ENCODE data around the gene ADRA2C.

The ADRA2C gene

DNA sequence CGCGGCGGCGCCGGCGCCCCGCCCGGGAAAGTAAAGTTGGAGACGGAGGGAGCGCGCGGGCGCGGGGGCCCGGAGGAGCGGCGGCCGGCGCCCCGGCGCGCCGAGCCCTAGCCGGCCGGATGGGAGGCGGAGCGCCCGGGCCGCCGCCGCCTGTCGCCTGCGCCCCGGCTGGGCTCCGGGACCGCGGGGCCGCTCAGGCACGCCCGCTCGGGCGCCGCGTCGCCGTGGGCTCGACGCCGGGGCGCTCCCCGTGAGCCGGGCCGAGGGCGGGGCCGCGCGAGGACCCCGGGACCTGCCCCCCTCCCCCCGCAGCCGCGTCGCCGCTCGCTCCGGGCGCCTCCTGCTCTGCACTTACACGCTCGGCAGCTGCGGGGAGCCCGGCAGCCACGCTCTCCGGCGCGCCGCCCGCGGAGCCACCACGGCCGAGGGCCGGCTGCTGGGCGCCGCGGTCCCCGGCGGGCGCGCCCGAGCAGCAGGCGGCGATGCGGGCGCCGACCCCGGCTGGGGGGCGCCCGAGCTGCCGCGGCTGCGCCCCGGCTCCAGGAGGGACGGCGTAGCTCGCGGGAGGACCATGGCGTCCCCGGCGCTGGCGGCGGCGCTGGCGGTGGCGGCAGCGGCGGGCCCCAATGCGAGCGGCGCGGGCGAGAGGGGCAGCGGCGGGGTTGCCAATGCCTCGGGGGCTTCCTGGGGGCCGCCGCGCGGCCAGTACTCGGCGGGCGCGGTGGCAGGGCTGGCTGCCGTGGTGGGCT, at the start of gene ADRA2C:
Gene ADRA2C, plus strand, starts transcription at position 350 of the 749 bp plus-strand sequence. Its CDS starts 222 bp downstream, at position 572.
- DNase-seq: no peak

DNA sequence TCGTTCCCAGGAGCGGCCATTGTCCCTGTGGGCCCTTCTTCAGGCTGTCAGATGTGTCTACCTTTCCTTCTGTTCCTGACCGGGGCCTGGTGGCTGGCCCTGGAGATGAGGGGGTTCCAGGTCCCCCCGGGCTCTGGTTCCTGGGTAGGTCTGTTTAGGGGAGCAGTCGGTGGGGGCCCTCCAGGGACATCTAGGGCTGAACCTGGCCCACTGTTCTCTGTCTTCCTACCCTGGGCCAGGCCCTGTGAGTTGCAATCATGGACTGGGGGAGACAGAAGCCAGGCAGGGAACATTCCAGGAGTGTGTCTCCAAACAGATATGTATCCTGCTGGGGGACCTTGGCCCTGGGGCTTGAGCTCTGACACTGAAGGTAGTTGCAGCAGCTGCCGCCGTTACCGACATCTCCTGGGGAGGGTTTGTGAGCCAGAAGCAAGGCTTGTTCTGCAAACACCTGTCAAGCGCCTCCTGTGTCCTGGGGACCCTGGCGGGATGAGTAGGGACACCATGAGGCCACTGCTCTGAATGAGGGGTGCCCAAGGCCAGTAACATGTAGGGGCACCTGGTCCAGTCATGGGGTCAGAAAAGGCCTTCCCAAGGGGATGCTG, 49.5 kb upstream of the ADRA2C start:
- DNase-seq: no peak

DNA sequence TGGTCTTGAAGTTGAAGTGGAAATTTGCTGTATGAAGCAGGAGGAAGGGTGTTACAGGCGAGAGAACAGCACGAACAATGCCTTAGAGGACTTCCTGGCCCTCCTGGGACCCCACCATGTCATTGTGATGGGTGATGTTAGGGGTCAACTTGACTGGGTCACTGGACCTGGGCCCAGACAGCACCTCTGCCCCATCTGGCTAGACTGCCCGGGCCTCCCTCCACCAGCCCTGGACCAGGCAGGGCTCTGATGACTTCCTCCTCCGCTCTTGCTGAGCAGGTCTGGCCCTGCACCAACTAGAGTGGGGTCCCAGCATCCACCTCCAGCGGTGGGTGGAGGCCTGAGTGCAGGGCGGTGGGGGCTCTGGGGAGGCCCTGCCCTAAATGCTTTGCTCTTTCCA, 48.9 kb upstream of the ADRA2C start:
- DNase-seq: no peak

DNA sequence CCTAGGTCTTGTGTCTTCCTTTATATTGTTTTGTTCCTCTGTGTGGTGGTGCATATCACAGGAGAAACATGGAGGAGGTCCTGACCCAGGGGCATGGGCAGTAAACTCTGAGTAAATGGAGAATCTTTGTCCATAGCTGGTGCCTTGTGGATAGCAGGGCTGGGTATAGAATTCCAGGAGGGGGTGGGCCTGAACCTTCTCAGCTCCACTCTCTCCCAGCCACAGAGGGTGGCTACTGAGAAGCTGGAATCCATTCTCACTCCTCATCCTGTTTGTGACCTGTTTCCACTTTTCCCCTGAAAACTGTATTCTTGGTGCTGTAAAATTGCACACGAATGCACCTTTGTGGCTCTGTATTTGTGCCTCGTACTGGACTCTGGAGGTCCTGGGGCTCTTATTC, 47.7 kb upstream of the ADRA2C start:
- DNase-seq: no peak

DNA sequence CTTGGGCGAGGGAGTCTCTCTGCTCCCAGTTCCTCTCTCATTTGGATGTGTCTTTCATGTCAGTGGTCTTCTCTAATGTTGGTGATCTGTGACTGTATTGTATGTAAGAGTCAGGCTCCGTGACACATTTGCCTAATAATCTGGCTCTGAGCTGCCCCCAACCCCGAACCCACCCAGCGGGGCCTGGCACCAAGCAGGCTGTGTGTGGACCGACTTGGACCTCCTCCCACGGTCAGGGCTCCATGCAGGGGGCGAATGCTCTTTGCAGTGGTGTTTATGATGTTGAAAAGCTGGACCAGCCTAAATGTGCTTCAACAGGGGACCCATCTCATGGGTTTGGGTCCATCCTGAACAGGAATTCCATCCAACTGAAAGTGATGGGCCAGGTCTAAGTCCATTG, 47.0 kb upstream of the ADRA2C start:
- no peak for DNase-seq

DNA sequence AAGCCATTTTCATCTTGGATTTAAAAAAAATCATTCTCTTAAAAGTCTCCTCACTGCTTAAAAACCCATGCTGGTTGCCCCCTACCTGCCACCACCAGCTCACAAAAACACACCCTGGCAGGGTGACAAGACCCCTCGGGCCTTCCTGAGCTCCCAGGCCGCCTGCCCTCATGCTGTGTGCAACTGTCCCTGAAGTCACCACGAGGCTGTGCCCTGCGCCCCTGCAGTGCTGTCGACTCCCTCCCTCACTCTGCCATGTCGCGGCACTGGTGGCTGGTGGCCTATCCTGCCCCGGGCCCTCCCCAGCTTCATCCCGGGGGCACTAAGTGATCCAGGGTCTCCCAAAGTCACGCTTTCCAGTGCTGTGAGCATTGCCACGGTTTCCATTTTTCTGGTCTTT, 46.3 kb upstream of the ADRA2C start:
- no peak for DNase-seq

DNA sequence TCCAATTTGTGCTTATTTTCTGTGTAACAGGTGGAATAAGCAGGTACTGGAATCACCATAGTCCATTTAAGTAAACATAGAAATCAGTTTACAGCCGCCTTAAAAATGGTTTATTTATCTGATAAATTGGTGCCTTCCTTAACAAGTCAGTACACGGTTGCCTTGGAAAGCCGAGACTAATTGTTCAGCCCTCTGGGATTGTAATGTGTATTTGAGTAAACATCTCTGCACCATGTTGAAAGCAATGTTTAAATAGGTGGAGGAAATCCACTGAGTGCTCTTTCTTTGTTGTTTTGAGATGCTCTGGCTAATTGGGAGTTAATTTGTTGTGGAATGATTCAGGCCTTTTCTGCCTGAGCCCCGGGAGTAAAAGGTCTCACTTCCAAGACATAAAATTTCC, 45.7 kb upstream of the ADRA2C start:
- DNase-seq: no peak

DNA sequence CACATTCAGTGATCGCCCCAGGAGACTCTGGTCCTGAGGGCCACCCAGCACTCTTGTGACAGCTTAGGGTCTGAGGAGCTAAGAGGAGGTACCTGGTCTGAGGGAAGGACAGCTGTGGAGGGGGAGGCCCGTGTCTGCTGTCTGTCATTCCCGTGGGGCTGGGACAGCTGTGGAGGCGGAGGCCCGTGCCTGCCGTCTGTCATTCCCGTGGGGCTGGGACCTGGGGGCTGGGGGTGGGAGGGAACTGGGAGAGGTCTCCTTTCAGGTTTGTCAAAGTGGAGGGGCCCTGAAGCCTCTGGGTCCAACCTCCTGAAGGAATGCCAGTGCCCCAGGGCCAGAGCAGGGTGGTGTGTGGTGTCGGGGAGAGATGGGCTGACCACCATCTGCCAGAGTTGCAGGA, 45.0 kb upstream of the ADRA2C start:
- DNase-seq: no peak

DNA sequence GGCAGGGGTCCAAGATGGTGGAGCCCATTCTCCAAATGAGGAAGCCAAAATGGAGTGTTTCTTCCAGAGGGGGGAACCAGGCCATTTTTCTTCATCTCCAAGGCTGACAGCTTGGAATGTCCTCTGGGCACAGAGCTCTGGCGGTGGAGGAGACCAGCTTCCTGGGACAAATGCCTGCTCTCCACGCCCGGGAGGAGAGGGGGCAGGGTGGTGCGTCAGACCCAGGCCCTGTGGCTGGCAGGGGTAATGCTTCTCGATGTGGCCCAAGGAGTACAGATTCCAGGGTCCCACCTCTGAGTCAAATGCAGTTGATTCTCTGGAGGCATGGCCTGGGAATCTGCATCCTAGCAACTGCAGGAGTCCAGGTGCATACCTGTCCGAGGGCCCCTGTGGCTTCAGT, 44.6 kb upstream of the ADRA2C start:
- DNase-seq: no peak

DNA sequence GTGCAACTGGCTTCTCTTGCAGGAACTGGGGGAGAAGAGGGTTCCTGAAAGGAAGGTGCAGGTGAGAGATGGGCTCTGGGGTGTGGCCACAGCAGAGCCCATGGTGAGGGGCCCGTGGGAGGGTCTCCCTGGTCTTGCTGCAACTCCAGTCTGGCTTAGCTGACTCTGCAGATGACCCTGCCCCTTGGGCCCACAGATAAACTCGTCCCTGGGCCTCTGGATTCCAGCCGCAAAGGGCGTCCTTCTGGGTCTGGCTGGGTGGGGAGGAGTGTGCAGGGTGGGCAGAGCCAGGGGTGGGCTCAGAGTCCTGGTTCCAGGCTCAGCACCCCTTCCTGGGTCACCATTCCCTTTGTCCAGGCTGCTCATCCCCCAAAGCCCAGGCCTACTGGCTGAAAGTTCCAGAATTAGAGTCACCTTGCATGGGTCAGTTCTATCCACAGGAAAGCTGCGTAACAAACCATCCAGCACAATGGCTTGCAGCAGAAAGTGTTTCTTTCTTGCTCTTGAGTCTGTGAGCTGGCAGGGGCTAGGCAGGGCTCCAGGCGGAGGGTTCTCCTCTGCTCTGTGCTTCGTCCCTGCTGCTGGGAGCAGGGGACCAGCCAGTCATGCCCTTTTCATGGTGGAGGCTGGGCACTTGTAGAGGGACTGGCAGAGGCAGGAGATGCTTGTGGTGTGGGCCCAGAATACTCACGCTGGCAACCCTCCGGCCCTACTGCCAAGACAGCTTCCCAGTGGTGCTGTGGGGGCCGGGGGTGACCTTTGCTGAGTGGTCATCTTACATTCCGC, 43.5 kb upstream of the ADRA2C start:
- DNase-seq: no peak

DNA sequence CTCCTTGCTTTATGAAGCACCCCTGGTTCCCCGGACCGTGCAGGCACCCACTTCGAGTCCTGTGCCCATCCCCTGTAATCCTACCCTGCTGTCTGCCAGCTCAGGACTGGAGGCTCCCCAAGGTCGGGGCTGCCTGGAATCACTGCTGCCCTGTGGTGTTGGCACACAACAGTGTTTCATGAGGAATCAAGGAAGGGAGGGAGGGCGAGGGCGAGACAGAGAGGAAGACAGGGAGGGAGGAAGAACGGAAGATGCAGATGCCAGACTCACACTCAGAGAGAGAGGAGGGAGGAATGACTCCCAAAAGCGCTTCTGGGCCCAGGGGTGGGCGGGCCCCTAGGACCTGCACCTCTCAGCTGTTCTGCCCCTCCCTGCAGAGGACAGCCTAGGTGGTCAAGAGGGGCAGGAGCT, 42.9 kb upstream of the ADRA2C start:
- DNase-seq: no peak

DNA sequence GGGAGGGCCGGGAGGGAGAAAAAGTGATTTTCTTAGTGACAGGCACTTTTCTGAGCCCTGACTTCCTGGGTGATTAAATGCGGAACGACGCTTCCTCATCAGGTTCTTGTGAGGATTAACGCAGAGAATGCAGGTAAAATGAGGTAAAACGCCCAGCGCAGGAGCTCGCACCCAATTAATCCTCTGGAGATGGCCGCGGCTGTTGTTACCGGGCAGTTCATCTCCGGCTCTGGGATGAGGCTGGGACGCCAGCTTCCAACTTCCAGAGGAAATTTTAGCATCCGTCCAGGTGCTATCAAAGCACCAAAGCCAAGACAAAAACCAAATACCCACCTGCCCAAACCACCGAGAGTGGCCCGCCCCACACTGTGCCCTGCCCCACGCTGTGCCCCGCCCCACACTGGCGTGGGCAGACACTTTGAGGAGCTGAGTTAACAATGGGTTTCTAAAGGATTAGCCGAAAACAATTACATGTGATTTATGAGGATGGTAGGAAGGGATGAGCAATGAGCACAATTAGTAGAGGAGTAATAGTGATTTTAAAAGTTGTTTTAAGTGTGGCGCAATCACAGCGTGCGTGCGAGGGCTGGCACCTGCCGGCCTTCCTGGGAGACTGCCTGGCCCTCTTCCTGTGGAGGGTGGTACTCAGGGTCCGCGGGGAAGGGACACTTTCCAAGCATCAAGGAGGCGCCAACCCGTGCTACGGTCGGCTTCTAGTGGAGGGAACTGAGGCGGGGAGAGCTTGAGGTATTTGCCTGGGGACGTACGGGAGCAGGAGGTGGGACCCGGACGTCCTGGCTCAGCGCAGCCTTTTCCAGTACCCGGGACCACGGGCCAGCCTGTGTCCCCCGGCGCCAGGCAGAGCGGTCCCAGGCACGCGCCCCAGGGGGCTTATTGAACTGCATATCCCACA, 41.6 kb upstream of the ADRA2C start:
- no peak for DNase-seq

DNA sequence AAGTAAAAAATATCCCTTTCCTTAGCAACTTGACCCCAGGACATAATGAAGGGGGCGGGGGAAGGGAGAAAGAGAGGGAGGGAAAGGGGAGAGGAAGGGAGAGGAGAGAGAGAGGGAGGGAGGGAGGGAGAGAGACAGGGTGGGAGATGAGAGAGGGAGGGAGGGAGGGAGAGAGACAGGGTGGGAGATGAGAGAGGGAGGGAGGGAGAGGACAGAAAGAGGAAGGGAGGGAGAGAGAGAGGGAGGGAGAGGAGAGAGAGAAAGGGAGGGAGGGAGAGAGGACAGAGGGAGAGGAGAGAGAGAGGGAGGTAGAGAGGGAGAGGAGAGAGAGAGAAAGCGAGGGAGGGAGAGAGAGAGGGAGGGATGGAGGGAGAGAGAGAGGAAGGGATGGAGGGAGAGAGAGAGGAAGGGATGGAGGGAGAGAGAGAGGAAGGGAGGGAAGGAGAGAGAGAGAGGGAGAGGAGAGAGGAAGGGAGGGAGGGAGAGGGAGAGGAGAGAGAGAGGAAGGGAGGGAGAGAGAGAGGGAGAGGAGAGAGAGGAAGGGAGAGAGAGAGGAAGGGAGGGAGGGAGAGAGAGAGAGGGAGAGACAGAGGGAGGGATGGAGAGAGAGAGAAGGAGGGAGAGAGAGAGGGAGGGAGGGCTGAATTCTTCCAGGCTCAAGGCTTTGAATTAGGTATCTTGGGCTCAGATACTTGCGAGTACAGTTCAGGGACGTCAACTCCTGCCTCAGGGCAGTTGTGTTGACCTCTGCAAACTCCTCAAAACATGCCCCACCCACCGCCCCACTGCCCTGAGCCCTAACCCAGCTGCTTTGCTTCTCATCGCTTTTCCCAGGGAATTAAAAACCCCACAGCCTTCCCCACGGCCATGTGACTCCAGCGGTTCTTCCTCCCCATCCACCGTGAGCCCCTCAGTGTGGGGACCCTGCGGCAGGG, 40.0 kb upstream of the ADRA2C start:
- DNase-seq: no peak

DNA sequence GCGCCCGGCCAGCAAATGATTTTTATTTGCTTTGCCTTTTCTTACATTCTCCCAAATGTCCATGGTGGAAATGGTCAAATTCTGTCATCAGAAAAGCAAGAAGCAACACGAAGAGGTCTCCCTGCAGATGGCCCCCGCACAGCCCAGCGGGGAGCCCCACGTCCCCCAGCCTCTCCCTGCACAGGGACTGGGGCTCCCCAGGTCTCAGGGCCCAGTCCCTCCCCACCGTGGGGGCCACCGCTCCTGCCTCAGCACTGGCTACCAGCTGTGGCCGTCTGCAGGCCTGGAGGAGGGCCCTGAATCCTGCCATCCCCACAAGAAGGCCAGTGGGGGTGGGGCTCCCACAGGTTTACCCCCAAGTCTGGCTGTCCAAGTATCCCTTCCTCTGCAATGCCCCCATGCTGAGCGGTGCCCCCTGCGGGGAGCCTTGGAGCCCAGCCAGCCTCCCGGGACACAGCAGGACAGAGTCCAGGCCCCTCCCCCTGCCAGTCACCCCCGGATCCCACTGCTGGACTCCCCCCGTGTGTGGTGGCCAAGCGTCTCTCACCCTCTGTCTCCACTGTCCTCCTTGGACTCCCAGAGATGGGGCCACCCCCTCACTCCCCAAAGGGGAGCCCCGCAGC, 38.2 kb upstream of the ADRA2C start:
- DNase-seq: no peak

DNA sequence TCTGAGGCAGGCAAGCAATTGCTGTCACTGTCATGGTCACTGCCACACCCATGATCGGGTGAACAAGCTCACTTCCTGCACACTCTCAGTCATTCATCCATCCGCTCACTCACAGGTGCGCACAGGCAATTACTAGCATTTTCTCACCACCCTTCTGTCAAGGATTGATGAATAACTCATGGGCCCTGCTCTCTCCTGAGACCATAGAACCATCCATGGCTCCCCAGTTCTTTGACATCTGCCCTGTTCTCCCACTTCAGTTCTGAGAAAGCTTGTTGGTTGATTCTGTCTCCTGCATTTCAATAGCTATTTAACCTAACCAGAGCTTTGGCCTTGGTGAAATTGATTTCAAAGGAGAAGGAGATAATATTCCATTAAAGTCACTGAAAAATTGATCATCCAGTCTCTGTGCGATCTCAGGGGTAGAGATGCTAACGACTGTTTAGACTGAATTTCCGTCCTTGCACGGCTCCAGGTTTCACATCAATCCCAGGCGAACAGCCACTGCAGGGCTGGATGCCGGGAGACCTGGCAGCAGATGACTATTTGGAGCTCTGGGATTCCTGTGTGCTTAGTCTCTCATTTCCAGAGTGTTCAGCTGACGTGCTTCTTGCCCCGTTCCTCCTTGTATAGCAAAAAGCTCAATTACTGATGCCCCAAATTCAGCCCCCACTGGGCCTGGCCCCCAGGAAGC, 36.9 kb upstream of the ADRA2C start:
- DNase-seq: no peak

DNA sequence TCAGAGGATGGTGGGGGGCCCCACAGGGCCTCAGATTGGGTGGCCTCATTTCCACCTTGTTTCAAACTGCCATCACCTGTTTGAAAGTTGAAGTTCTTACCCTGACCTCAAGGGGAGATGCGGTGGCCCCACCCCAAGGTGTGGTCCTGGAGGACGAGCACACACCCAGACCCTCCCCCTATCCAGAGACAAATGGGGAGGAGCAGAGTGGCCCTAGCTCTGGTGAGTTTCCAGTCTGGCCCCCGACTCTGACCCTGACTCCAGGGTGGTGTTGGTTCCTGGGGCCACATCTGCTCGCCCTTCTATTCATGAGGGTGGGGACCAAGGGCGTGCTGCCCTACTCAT, 36.3 kb upstream of the ADRA2C start:
- DNase-seq: no peak

DNA sequence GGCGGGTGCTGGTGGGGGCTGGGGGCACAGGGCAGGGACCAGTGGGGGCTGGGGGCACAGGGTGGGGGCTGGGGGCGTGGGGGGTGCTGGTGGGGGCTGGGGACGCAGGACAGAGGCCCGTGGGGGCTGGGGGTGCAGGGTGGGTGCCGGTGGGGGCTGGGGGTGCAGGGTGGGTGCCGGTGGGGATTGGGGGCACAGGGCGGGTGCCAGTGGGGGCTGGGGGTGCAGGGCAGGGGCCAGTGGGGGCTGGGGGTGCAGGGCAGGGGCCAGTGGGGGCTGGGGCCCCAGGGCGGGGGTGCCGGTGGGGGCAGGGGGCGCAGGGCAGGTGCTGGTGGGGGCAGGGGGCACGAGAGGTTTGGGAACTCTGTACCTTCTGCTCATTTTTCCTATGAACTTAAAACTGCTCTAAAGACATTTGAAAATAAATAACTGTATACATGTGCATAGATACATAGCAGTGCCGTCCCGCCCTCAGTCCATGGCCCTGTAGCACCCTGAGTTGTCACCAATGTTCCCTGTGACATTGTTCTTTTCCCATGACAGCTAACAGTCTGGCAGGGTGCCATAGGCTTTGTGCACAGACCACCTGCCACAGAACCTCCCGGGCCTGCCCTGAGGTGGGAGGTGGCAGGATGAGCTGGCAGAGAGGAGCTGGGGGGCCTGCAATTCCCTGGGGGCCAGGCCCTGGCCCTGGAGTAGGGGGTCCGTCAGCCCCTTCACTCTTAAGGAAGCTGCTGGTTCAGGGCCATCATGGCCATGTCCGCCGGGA, 35.6 kb upstream of the ADRA2C start:
- DNase-seq: no peak

DNA sequence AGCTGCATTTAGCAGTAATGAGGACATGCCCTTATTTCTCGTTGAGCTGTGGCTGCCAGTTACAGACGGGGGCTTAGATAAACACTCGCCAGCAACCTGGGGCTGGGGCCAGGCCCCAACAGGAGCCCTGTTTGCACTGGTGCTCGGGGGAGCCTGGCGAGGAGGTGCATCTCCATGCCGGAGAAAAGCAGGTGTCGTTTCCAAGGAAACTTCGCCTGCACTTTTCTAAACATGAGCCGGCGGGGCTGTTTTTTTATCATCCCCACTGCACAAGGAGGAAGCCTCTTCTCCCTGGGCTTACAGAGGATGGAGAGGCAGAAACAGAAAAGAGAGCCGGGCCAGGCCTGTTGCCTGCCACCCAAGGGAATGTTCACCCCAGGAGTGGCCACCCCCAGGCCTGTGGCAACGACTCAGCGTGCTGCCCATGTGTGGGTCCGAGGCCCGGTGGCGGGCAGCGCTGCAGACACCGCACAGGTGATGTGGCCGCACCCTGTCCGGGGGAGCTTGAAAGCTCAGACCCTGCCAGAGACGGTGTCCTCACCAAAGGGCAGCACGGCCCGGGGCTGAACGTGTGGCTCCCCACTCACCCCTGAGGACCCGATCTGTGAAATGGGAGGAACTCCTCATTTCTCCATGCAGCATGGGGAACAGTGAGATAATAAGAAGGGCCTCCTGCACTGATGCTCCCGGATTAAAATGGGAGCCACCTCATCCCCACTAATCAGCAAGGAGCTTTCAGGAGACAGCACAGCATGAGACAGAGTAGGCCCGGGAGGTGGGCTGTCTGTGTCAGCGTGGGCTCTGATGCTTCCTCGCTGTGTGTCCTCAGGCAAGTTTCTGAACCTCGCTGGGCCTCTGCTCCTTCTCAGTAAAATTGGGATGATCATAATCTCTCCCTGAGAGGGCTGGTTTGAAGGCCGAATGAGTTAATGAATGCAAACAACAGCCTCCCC, 33.8 kb upstream of the ADRA2C start:
- DNase-seq: no peak

DNA sequence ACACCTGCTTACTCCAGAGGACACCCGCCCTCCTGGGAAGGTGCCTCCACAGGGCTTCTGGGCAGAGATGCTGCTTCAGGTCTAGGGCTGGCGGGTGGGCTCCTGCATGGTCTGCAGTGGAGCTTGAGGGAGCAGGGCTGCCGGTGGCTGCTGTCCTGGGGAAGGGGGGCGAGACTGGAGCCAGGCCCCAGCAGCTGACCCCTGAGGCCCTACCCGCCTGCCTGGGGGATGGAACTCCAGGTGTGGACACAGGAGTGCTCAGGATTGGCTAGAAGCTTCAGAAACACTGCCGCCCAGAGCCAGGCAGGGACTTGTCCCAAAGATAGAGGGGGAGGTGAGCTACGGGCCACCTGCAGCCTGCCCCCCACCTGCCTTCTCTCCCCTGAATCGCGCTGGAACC, 33.0 kb upstream of the ADRA2C start:
- no peak for DNase-seq
